ENCODE results near the gene CD300LF.

- TF ChIP-seq CTCF (conservative IDR thresholded peaks at IDR 0.05) (no peak), ZFX (IDR thresholded peaks at IDR 0.05) (0 out of 2 replicates have a peak, but pooled peaks have one; percentile 22)
Measured at GRCh38 chr17:74760404-74761105, 47.8 kb upstream of the CD300LF start.

All from C4-2B (cell line).